ENCODE data around the gene F13A1. TPM values are rescaled to one million over a fixed set of nuclear protein-coding genes. Genes with fewer than 3 reads are reported as not detected.

The F13A1 gene
- total RNA-seq, 2 donors from 2014 or later: 15.3 to 49.4 TPM

- intact Hi-C loops (cut with DNase I): no loop called here
These were observed 11.6 kb upstream of the F13A1 start for GRCh38 chr6:6331946-6332601.

GRCh38 chr6:6331393-6331792, 10.9 kb upstream of the F13A1 start:
- Histone ChIP-seq H3K4me3 (no peak overlapping the region), H3K4me1 (no peaks in the 10 kb centered on the region), H3K9me3 (no peaks in the 10 kb centered on the region), H3K9ac (ENCODE audit: low read depth in 2 of 2, low read length in 2 of 2) (no peak overlapping the region), H3K36me3 (no peaks in the 10 kb centered on the region), H3K27ac (no peak overlapping the region), H3K27me3 (no peaks in the 10 kb centered on the region)
- intact Hi-C loops (cut with DNase I): no loop called here
- DNase-seq: no peak
- TF ChIP-seq CTCF (IDR thresholded peaks at IDR 0.05): no peak

More at GRCh38 chr6:6331946-6332601, 11.6 kb upstream of the F13A1 start:
- Histone ChIP-seq H3K9ac (ENCODE audit: low read depth in 2 of 2, low read length in 2 of 2) (no peak overlapping the region), H3K27ac (no peak overlapping the region), H3K36me3 (no peaks in the 10 kb centered on the region), H3K4me3 (no peak overlapping the region), H3K9me3 (no peaks in the 10 kb centered on the region), H3K4me1 (no peaks in the 10 kb centered on the region), H3K27me3 (no peaks in the 10 kb centered on the region)
- TF ChIP-seq CTCF (IDR thresholded peaks at IDR 0.05): no peak
- no peak for DNase-seq

- TF ChIP-seq CTCF (IDR thresholded peaks at IDR 0.05): no peak
- H3K36me3 ChIP-seq: no peaks in the 10 kb centered on the region
- no peaks in the 10 kb centered on the region for H3K27me3 ChIP-seq
- no peak overlapping the region for H3K27ac ChIP-seq
- H3K4me1 ChIP-seq: no peaks in the 10 kb centered on the region
- H3K4me3 ChIP-seq: no peak overlapping the region
- DNase-seq: no peak
- no peak overlapping the region for H3K9ac ChIP-seq (ENCODE audit: low read depth in 2 of 2, low read length in 2 of 2)
- no peaks in the 10 kb centered on the region for H3K9me3 ChIP-seq
- intact Hi-C loops (cut with DNase I): no loop called here
These were observed 9.9 kb upstream of the F13A1 start for GRCh38 chr6:6330407-6330806.

- no peak for DNase-seq
- TF ChIP-seq CTCF (IDR thresholded peaks at IDR 0.05): no peak
- no peak overlapping the region for H3K9ac ChIP-seq (ENCODE audit: low read depth in 2 of 2, low read length in 2 of 2)
- H3K4me1 ChIP-seq: no peaks in the 10 kb centered on the region
- intact Hi-C loops (cut with DNase I): no loop called here
- H3K36me3 ChIP-seq: no peaks in the 10 kb centered on the region
- no peak overlapping the region for H3K27ac ChIP-seq
- H3K4me3 ChIP-seq: no peak overlapping the region
- H3K9me3 ChIP-seq: no peaks in the 10 kb centered on the region
- H3K27me3 ChIP-seq: no peaks in the 10 kb centered on the region
These were observed 8.0 kb upstream of the F13A1 start for GRCh38 chr6:6328451-6328850.

- Histone ChIP-seq H3K9ac (ENCODE audit: low read depth in 2 of 2, low read length in 2 of 2) (no peak overlapping the region), H3K9me3 (no peaks in the 10 kb centered on the region), H3K27me3 (no peaks in the 10 kb centered on the region), H3K36me3 (no peaks in the 10 kb centered on the region), H3K4me1 (no peaks in the 10 kb centered on the region), H3K27ac (no peak overlapping the region), H3K4me3 (no peak overlapping the region)
- no peak for TF ChIP-seq CTCF (IDR thresholded peaks at IDR 0.05)
- DNase-seq: no peak
- intact Hi-C loops (cut with DNase I): no loop called here
These were observed 2.9 kb upstream of the F13A1 start for GRCh38 chr6:6323352-6323751.
